Lung microvascular endothelial cell (primary cell): ENCODE measurements around the gene ZMIZ2. TPM values are rescaled to one million over a fixed set of nuclear protein-coding genes. Genes with fewer than 3 reads are reported as not detected.
A peak's percentile ranks its signal among the peaks of the same experiment; 100 is the strongest.
"Not testable (repeated sequence)": the region's sequence is repeated elsewhere in the genome, so short reads cannot be mapped to it uniquely, and the experiment has no call there.

Experiments used
- DNase-seq, 2 donors: peaks; one replicate each; pipeline versions ENCODE4 v3.0.0 to v3.0.0-alpha.2; 2010; ENCODE audit warnings: low read depth in 2 of 2
- total RNA-seq: library from RNA; depleted of rRNA; stranded (reverse); fragments of >200 nt; gene quantifications from 2 replicates; pipeline ENCODE4 v1.2.1, GENCODE V29; 2014

ZMIZ2 gene
- total RNA-seq = 4.1 and 7.9 TPM in 2 replicates

- DNase-seq = peak; percentile 89
Observed at GRCh38 chr7:44748045-44748947, at the start of gene ZMIZ2. ZMIZ2 (plus strand) TSS chr7:44748847; CDS start chr7:44756250, 7,403 bp downstream.

- DNase-seq = not testable (repeated sequence)
Observed at GRCh38 chr7:44699598-44699997, 49.0 kb upstream of the ZMIZ2 start.

- DNase-seq = no peak
Observed at GRCh38 chr7:44700322-44700721, 48.3 kb upstream of the ZMIZ2 start.

- not testable (repeated sequence) for DNase-seq
Observed at GRCh38 chr7:44703391-44703790, 45.3 kb upstream of the ZMIZ2 start.

GRCh38 chr7:44703921-44704320, 44.7 kb upstream of the ZMIZ2 start:
- no peak for DNase-seq

GRCh38 chr7:44705434-44705833, 43.2 kb upstream of the ZMIZ2 start:
- DNase-seq = no peak

GRCh38 chr7:44706788-44707557, 41.7 kb upstream of the ZMIZ2 start:
- DNase-seq = no peak

- no peak for DNase-seq
Observed at GRCh38 chr7:44707558-44708230, 41.0 kb upstream of the ZMIZ2 start.

- DNase-seq = no peak
Observed at GRCh38 chr7:44709011-44709915, 39.4 kb upstream of the ZMIZ2 start.

- DNase-seq = no peak
Observed at GRCh38 chr7:44709945-44710596, 38.6 kb upstream of the ZMIZ2 start.

GRCh38 chr7:44711528-44711927, 37.1 kb upstream of the ZMIZ2 start:
- DNase-seq = no peak

- DNase-seq = no peak
Observed at GRCh38 chr7:44712012-44712411, 36.6 kb upstream of the ZMIZ2 start.

GRCh38 chr7:44713141-44713540, 35.5 kb upstream of the ZMIZ2 start:
- DNase-seq = no peak

GRCh38 chr7:44713680-44714335, 34.8 kb upstream of the ZMIZ2 start:
- DNase-seq = no peak

- DNase-seq = no peak
Observed at GRCh38 chr7:44716205-44716604, 32.4 kb upstream of the ZMIZ2 start.

GRCh38 chr7:44720301-44720700, 28.3 kb upstream of the ZMIZ2 start:
- DNase-seq = no peak

- no peak for DNase-seq
Observed at GRCh38 chr7:44724276-44724675, 24.4 kb upstream of the ZMIZ2 start.

- not testable (repeated sequence) for DNase-seq
Observed at GRCh38 chr7:44726250-44726649, 22.4 kb upstream of the ZMIZ2 start.

GRCh38 chr7:44727158-44727936, 21.3 kb upstream of the ZMIZ2 start:
- DNase-seq = peak in 1 of 2 donors; percentile 68
